Measurements from ENCODE around the gene SPTBN1.

DNA sequence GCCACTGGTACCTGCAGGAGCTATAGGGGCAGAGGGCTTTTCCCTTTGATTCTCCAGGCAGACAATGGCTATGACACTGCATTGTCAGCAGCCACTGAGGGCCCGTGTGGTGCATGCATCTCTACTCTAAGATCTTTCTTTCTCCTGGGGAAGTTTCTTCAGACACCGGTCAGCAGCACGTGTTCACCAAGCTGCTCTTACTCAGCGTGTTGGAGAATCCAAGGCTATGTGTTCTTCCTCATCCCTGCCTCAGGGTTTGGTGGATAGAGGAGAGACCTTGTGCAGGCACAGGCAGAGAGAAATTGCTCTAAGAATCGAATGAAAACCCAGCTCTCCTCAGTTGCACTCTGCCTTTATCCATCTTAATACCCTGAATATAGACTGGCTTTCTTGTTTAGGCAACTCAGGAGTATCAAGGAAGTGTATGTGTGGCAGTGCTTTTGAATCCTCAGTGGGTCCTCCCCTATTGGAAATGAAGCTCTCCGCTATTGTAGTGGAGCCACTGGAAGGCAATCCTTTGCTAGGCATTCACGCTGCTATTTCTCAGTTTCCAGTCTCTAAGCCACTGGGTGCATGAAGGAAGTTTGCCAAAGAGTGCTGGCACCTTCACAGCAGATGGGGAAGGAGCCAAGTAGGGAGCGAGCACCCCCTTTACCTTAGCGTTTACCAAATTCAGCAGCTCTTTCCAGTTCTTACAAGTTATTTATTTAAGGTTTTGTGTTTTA is 180.4 kb downstream of the SPTBN1 start:
- TF ChIP-seq, protein P1, sequence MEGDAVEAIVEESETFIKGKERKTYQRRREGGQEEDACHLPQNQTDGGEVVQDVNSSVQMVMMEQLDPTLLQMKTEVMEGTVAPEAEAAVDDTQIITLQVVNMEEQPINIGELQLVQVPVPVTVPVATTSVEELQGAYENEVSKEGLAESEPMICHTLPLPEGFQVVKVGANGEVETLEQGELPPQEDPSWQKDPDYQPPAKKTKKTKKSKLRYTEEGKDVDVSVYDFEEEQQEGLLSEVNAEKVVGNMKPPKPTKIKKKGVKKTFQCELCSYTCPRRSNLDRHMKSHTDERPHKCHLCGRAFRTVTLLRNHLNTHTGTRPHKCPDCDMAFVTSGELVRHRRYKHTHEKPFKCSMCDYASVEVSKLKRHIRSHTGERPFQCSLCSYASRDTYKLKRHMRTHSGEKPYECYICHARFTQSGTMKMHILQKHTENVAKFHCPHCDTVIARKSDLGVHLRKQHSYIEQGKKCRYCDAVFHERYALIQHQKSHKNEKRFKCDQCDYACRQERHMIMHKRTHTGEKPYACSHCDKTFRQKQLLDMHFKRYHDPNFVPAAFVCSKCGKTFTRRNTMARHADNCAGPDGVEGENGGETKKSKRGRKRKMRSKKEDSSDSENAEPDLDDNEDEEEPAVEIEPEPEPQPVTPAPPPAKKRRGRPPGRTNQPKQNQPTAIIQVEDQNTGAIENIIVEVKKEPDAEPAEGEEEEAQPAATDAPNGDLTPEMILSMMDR (IDR thresholded peaks at IDR 0.05): no peak
- TF ChIP-seq POLR2A (IDR thresholded peaks at IDR 0.05): no peak

Data from uterus (tissue), 2 donors.